ENCODE measurements around the gene STK24. TPM values are rescaled to one million over a fixed set of nuclear protein-coding genes. Genes with fewer than 3 reads are reported as not detected.

STK24 gene
- total RNA-seq, 1 experiment from 2014 or later = 84.8 TPM

- intact Hi-C loops (cut with micrococcal nuclease; ENCODE audit: unreplicated experiment) = no loop called here
- no TSS peak for BruUV-seq (replicated peaks)
- Histone ChIP-seq H3K9me3 (ENCODE audit: low read depth, low read length, poor library complexity, severe bottlenecking) (no peaks in the 10 kb centered on the region), H3K36me3 (ENCODE audit: insufficient read depth, low read length, poor library complexity, severe bottlenecking) (no peaks in the 10 kb centered on the region), H3K27me3 (replicated peaks; ENCODE audit: insufficient read depth, low read depth, low read length, poor library complexity) (no peaks in the 10 kb centered on the region), H3K4me3 (ENCODE audit: low read depth, low read length, poor library complexity, severe bottlenecking) (no peak overlapping the region), H3K4me1 (ENCODE audit: insufficient read depth, low read length, poor library complexity, severe bottlenecking) (no peaks in the 10 kb centered on the region), H3K27ac (ENCODE audit: low read depth, low read length, poor library complexity, severe bottlenecking) (no peak overlapping the region)
- POLR2A ChIA-PET (ENCODE audit: low non-redundant PET) = no interaction called here
- DNase-seq (ENCODE audit: low spot score) = peak; percentile 33
- CTCF ChIA-PET = no interaction called here
- TF ChIP-seq CTCF (conservative IDR thresholded peaks at IDR 0.05; ENCODE audit: low read depth, low read length) (peak; percentile 61), EZH2 (IDR thresholded peaks at IDR 0.05; ENCODE audit: borderline replicate concordance, low read depth, low read length, poor library complexity, severe bottlenecking) (no peak)
Observed at GRCh38 chr13:98598043-98598442, 21.1 kb upstream of the STK24 start.

- intact Hi-C loops (cut with micrococcal nuclease; ENCODE audit: unreplicated experiment) = no loop called here
- Histone ChIP-seq H3K9me3 (ENCODE audit: low read depth, low read length, poor library complexity, severe bottlenecking) (no peaks in the 10 kb centered on the region), H3K27me3 (replicated peaks; ENCODE audit: insufficient read depth, low read depth, low read length, poor library complexity) (no peaks in the 10 kb centered on the region), H3K4me3 (ENCODE audit: low read depth, low read length, poor library complexity, severe bottlenecking) (no peak overlapping the region), H3K36me3 (ENCODE audit: insufficient read depth, low read length, poor library complexity, severe bottlenecking) (no peaks in the 10 kb centered on the region), H3K4me1 (ENCODE audit: insufficient read depth, low read length, poor library complexity, severe bottlenecking) (peaks cover 4% of the 10 kb centered on the region), H3K27ac (ENCODE audit: low read depth, low read length, poor library complexity, severe bottlenecking) (no peak overlapping the region)
- no peak for TF ChIP-seq CTCF (conservative IDR thresholded peaks at IDR 0.05; ENCODE audit: low read depth, low read length)
- no peak for TF ChIP-seq EZH2 (IDR thresholded peaks at IDR 0.05; ENCODE audit: borderline replicate concordance, low read depth, low read length, poor library complexity, severe bottlenecking)
- no TSS peak for BruUV-seq (replicated peaks)
- ChIA-PET CTCF (no interaction called here), POLR2A (ENCODE audit: low non-redundant PET) (no interaction called here)
- no peak for DNase-seq (ENCODE audit: low spot score)
Observed at GRCh38 chr13:98595134-98595533, 18.2 kb upstream of the STK24 start.

- no peaks in the 10 kb centered on the region for H3K9me3 ChIP-seq (ENCODE audit: low read depth, low read length, poor library complexity, severe bottlenecking)
- no peak overlapping the region for H3K4me3 ChIP-seq (ENCODE audit: low read depth, low read length, poor library complexity, severe bottlenecking)
- no TSS peak for BruUV-seq (replicated peaks)
- H3K27ac ChIP-seq (ENCODE audit: low read depth, low read length, poor library complexity, severe bottlenecking) = no peak overlapping the region
- H3K36me3 ChIP-seq (ENCODE audit: insufficient read depth, low read length, poor library complexity, severe bottlenecking) = no peaks in the 10 kb centered on the region
- intact Hi-C loops (cut with micrococcal nuclease; ENCODE audit: unreplicated experiment) = no loop called here
- ChIA-PET CTCF (no interaction called here), POLR2A (ENCODE audit: low non-redundant PET) (no interaction called here)
- TF ChIP-seq CTCF (conservative IDR thresholded peaks at IDR 0.05; ENCODE audit: low read depth, low read length) (no peak), EZH2 (IDR thresholded peaks at IDR 0.05; ENCODE audit: borderline replicate concordance, low read depth, low read length, poor library complexity, severe bottlenecking) (no peak)
- peaks cover 4% of the 10 kb centered on the region for H3K4me1 ChIP-seq (ENCODE audit: insufficient read depth, low read length, poor library complexity, severe bottlenecking)
- H3K27me3 ChIP-seq (replicated peaks; ENCODE audit: insufficient read depth, low read depth, low read length, poor library complexity) = no peaks in the 10 kb centered on the region
- no peak for DNase-seq (ENCODE audit: low spot score)
Observed at GRCh38 chr13:98592362-98592732, 15.4 kb upstream of the STK24 start.

Measured in A673 (cell line).